Kidney tubule cell (primary cell): ENCODE data around the gene ACTR8.

Source experiments
- DNase-seq: peaks from one replicate; pipeline ENCODE4 v3.0.0-alpha.2; 2018; ENCODE audit warnings: low spot score

The ACTR8 gene

GRCh38 chr3:53865732-53866499 lies 16.0 kb downstream of the ACTR8 start:
- DNase-seq: no peak

GRCh38 chr3:53863145-53863544 lies 18.8 kb downstream of the ACTR8 start:
- no peak for DNase-seq

- DNase-seq: peak; percentile 81
Measured at GRCh38 chr3:53862241-53862640, 19.7 kb downstream of the ACTR8 start.

- no peak for DNase-seq
Measured at GRCh38 chr3:53860196-53860595, 21.8 kb downstream of the ACTR8 start.

- DNase-seq: no peak
Measured at GRCh38 chr3:53859178-53859577, 22.8 kb downstream of the ACTR8 start.

GRCh38 chr3:53858096-53858741 lies 23.7 kb downstream of the ACTR8 start:
- DNase-seq: peak; percentile 69

GRCh38 chr3:53856964-53857363 lies 25.0 kb downstream of the ACTR8 start:
- no peak for DNase-seq

GRCh38 chr3:53850895-53851294 lies 31.1 kb downstream of the ACTR8 start:
- peak; percentile 10 for DNase-seq

- no peak for DNase-seq
Measured at GRCh38 chr3:53849916-53850315, 32.0 kb downstream of the ACTR8 start.

GRCh38 chr3:53846851-53847155 lies 35.1 kb downstream of the ACTR8 start:
- no peak for DNase-seq

GRCh38 chr3:53846134-53846850 lies 35.7 kb downstream of the ACTR8 start, which contains the start of the genes CHDH and IL17RB:
CHDH (minus strand) TSS chr3:53846419; CDS start chr3:53824008, 22,411 bp downstream.
IL17RB (plus strand) TSS chr3:53846568; CDS start chr3:53846589, 21 bp downstream.
- peak; percentile 76 for DNase-seq

GRCh38 chr3:53845881-53846133 lies 36.1 kb downstream of the ACTR8 start:
- no peak for DNase-seq

- DNase-seq: peak; percentile 69
Measured at GRCh38 chr3:53845103-53845880, 36.7 kb downstream of the ACTR8 start.

- peak; percentile 74 for DNase-seq
Measured at GRCh38 chr3:53844262-53845102, 37.5 kb downstream of the ACTR8 start.

- no peak for DNase-seq
Measured at GRCh38 chr3:53843195-53844177, 38.5 kb downstream of the ACTR8 start.

- DNase-seq: peak; percentile 95
Measured at GRCh38 chr3:53842436-53843194, 39.3 kb downstream of the ACTR8 start.

- peak; percentile 7 for DNase-seq
Measured at GRCh38 chr3:53841296-53841695, 40.7 kb downstream of the ACTR8 start.

GRCh38 chr3:53837331-53837730 lies 44.6 kb downstream of the ACTR8 start:
- peak; percentile 33 for DNase-seq

GRCh38 chr3:53836084-53836872 lies 45.7 kb downstream of the ACTR8 start:
- DNase-seq: no peak
